Memory B cell (primary cell): ENCODE data around the gene HABP2.

Experiments used
- ATAC-seq: fragments of 150-1000 bp; cut with Tn5 transposase; 2 replicates; pipeline ENCODE4 v1.10.0; 2021; ENCODE audit warnings: low read depth, mild to moderate bottlenecking, moderate library complexity
- DNase-seq, 2 donors: peaks; one replicate each; pipeline ENCODE4 v3.0.0; 2022; ENCODE audit warnings: low spot score in 2 of 2
- H3K27ac Mint-ChIP-seq: one replicate; pipeline ENCODE4 v1.8.0; 2022; ENCODE audit warnings: mild to moderate bottlenecking, moderate library complexity, mixed read lengths
- H3K27me3 Mint-ChIP-seq: one replicate; pipeline ENCODE4 v1.8.0; 2022; ENCODE audit warnings: mixed read lengths
- H3K36me3 Mint-ChIP-seq: one replicate; pipeline ENCODE4 v1.8.0; 2022; ENCODE audit warnings: mild to moderate bottlenecking, mixed read lengths
- H3K4me1 Mint-ChIP-seq: one replicate; pipeline ENCODE4 v1.8.0; 2022; ENCODE audit warnings: mixed read lengths
- H3K4me3 Mint-ChIP-seq: one replicate; pipeline ENCODE4 v1.8.0; 2022; ENCODE audit warnings: mild to moderate bottlenecking, moderate library complexity, mixed read lengths
- H3K9me3 Mint-ChIP-seq: one replicate; pipeline ENCODE4 v1.8.0; 2022; ENCODE audit warnings: mixed read lengths

Gene HABP2

GRCh38 chr10:113520690-113521474 lies 32.0 kb upstream of the HABP2 start:
- ATAC-seq (no peak), DNase-seq (no peak)
- Mint-ChIP-seq H3K36me3 (no peaks in the 10 kb centered on the region), H3K4me1 (no peaks in the 10 kb centered on the region), H3K27ac (no peak overlapping the region), H3K27me3 (peaks cover 18% of the 10 kb centered on the region), H3K4me3 (no peak overlapping the region), H3K9me3 (no peaks in the 10 kb centered on the region)

- Mint-ChIP-seq H3K36me3 (no peaks in the 10 kb centered on the region), H3K27me3 (peaks cover 18% of the 10 kb centered on the region), H3K4me1 (no peaks in the 10 kb centered on the region), H3K27ac (no peak overlapping the region), H3K4me3 (no peak overlapping the region), H3K9me3 (no peaks in the 10 kb centered on the region)
- ATAC-seq: no peak
- no peak for DNase-seq
Measured at GRCh38 chr10:113521475-113521795, 31.4 kb upstream of the HABP2 start.

- Mint-ChIP-seq H3K36me3 (no peaks in the 10 kb centered on the region), H3K4me3 (no peak overlapping the region), H3K27me3 (peaks cover 14% of the 10 kb centered on the region), H3K27ac (no peak overlapping the region), H3K4me1 (no peaks in the 10 kb centered on the region), H3K9me3 (no peaks in the 10 kb centered on the region)
- no peak for ATAC-seq
- DNase-seq: no peak
Measured at GRCh38 chr10:113522460-113522859, 30.4 kb upstream of the HABP2 start.

- Mint-ChIP-seq H3K27me3 (peaks cover 12% of the 10 kb centered on the region), H3K9me3 (no peaks in the 10 kb centered on the region), H3K27ac (no peak overlapping the region), H3K4me3 (no peak overlapping the region), H3K36me3 (no peaks in the 10 kb centered on the region), H3K4me1 (no peaks in the 10 kb centered on the region)
- ATAC-seq (no peak), DNase-seq (no peak)
Measured at GRCh38 chr10:113523071-113523470, 29.8 kb upstream of the HABP2 start.

GRCh38 chr10:113523628-113524027 lies 29.2 kb upstream of the HABP2 start:
- Mint-ChIP-seq H3K4me1 (no peaks in the 10 kb centered on the region), H3K36me3 (no peaks in the 10 kb centered on the region), H3K27me3 (peaks cover 12% of the 10 kb centered on the region), H3K4me3 (no peak overlapping the region), H3K27ac (no peak overlapping the region), H3K9me3 (no peaks in the 10 kb centered on the region)
- DNase-seq: no peak
- no peak for ATAC-seq

- peaks cover 12% of the 10 kb centered on the region for H3K27me3 Mint-ChIP-seq
- no peaks in the 10 kb centered on the region for H3K36me3 Mint-ChIP-seq
- H3K4me3 Mint-ChIP-seq: no peak overlapping the region
- no peaks in the 10 kb centered on the region for H3K9me3 Mint-ChIP-seq
- no peaks in the 10 kb centered on the region for H3K4me1 Mint-ChIP-seq
- H3K27ac Mint-ChIP-seq: no peak overlapping the region
- no peak for DNase-seq
- no peak for ATAC-seq
Measured at GRCh38 chr10:113524120-113524519, 28.7 kb upstream of the HABP2 start.

- no peaks in the 10 kb centered on the region for H3K4me1 Mint-ChIP-seq
- peaks cover 12% of the 10 kb centered on the region for H3K27me3 Mint-ChIP-seq
- no peak overlapping the region for H3K27ac Mint-ChIP-seq
- H3K36me3 Mint-ChIP-seq: no peaks in the 10 kb centered on the region
- DNase-seq: no peak
- ATAC-seq: no peak
- H3K4me3 Mint-ChIP-seq: no peak overlapping the region
- no peaks in the 10 kb centered on the region for H3K9me3 Mint-ChIP-seq
Measured at GRCh38 chr10:113524539-113525490, 28.0 kb upstream of the HABP2 start.

- Mint-ChIP-seq H3K4me1 (no peaks in the 10 kb centered on the region), H3K36me3 (no peaks in the 10 kb centered on the region), H3K4me3 (no peak overlapping the region), H3K9me3 (no peaks in the 10 kb centered on the region), H3K27me3 (peaks cover 12% of the 10 kb centered on the region), H3K27ac (no peak overlapping the region)
- ATAC-seq (no peak), DNase-seq (no peak)
Measured at GRCh38 chr10:113525713-113526112, 27.1 kb upstream of the HABP2 start.

- peaks cover 6% of the 10 kb centered on the region for H3K27me3 Mint-ChIP-seq
- ATAC-seq (no peak), DNase-seq (no peak)
- H3K9me3 Mint-ChIP-seq: no peaks in the 10 kb centered on the region
- no peak overlapping the region for H3K4me3 Mint-ChIP-seq
- H3K36me3 Mint-ChIP-seq: no peaks in the 10 kb centered on the region
- H3K27ac Mint-ChIP-seq: no peak overlapping the region
- H3K4me1 Mint-ChIP-seq: no peaks in the 10 kb centered on the region
Measured at GRCh38 chr10:113527211-113527906, 25.5 kb upstream of the HABP2 start.

GRCh38 chr10:113528876-113529275 lies 24.0 kb upstream of the HABP2 start:
- H3K27ac Mint-ChIP-seq: no peak overlapping the region
- no peaks in the 10 kb centered on the region for H3K9me3 Mint-ChIP-seq
- no peaks in the 10 kb centered on the region for H3K4me1 Mint-ChIP-seq

GRCh38 chr10:113529575-113529974 lies 23.3 kb upstream of the HABP2 start:
- Mint-ChIP-seq H3K27me3 (peaks cover 5% of the 10 kb centered on the region), H3K4me1 (no peaks in the 10 kb centered on the region), H3K4me3 (no peak overlapping the region), H3K36me3 (no peaks in the 10 kb centered on the region), H3K27ac (no peak overlapping the region), H3K9me3 (no peaks in the 10 kb centered on the region)
- no peak for DNase-seq
- no peak for ATAC-seq

More at GRCh38 chr10:113528876-113529275, 24.0 kb upstream of the HABP2 start:
- Mint-ChIP-seq H3K4me3 (no peak overlapping the region), H3K27me3 (peaks cover 5% of the 10 kb centered on the region), H3K36me3 (no peaks in the 10 kb centered on the region)
- ATAC-seq (no peak), DNase-seq (no peak)

GRCh38 chr10:113530476-113530875 lies 22.4 kb upstream of the HABP2 start:
- Mint-ChIP-seq H3K4me1 (no peaks in the 10 kb centered on the region), H3K27me3 (peaks cover 5% of the 10 kb centered on the region), H3K4me3 (no peak overlapping the region), H3K36me3 (no peaks in the 10 kb centered on the region), H3K9me3 (no peaks in the 10 kb centered on the region), H3K27ac (no peak overlapping the region)
- no peak for DNase-seq
- ATAC-seq: no peak

GRCh38 chr10:113532724-113533123 lies 20.1 kb upstream of the HABP2 start:
- Mint-ChIP-seq H3K27me3 (peaks cover 7% of the 10 kb centered on the region), H3K4me1 (no peaks in the 10 kb centered on the region), H3K9me3 (no peaks in the 10 kb centered on the region), H3K4me3 (no peak overlapping the region), H3K27ac (no peak overlapping the region), H3K36me3 (no peaks in the 10 kb centered on the region)
- DNase-seq (no peak), ATAC-seq (no peak)

GRCh38 chr10:113533801-113534200 lies 19.1 kb upstream of the HABP2 start:
- Mint-ChIP-seq H3K27ac (no peak overlapping the region), H3K36me3 (no peaks in the 10 kb centered on the region), H3K9me3 (no peaks in the 10 kb centered on the region), H3K27me3 (peaks cover 7% of the 10 kb centered on the region), H3K4me1 (no peaks in the 10 kb centered on the region), H3K4me3 (no peak overlapping the region)
- no peak for DNase-seq
- ATAC-seq: no peak
